Neutrophil (primary cell): ENCODE data around the gene DLK1.

Experiments used
- H3K27ac ChIP-seq: fragments of 200-600 bp; sonication (generic); 2 replicates; pipeline ENCODE4 v1.5.1; 2016; ENCODE audit warnings: mild to moderate bottlenecking, moderate library complexity
- H3K27me3 ChIP-seq: fragments of 200-600 bp; sonication (generic); 2 replicates; pipeline ENCODE4 v1.6.0; 2016; ENCODE audit warnings: mild to moderate bottlenecking
- H3K36me3 ChIP-seq: fragments of 200-600 bp; sonication (generic); 2 replicates; pipeline ENCODE4 v1.5.1; 2017
- H3K4me1 ChIP-seq, 2 experiments: fragments of 200-600 bp in 1 of 2; sonication (generic) in 1 of 2; 1 replicate in 1 of 2; 2 replicates in 1 of 2; pipeline versions ENCODE4 v1.5.1 to v1.6.1; 2013 to 2016; ENCODE audit warnings: low read depth in 1 of 2, low read length in 1 of 2, mild to moderate bottlenecking in 1 of 2, moderate library complexity in 1 of 2; ENCODE audit not compliant: control insufficient read depth in 1 of 2, insufficient read depth in 1 of 2
- H3K4me3 ChIP-seq, 2 experiments: fragments of 200-600 bp in 1 of 2; sonication (generic) in 1 of 2; 1 replicate in 1 of 2; 2 replicates in 1 of 2; pipeline ENCODE4 v1.5.1; 2013 to 2016; ENCODE audit warnings: low read depth in 1 of 2, low read length in 1 of 2, mild to moderate bottlenecking in 1 of 2, moderate library complexity in 1 of 2
- H3K9me3 ChIP-seq: fragments of 200-600 bp; sonication (generic); 2 replicates; pipeline ENCODE4 v1.5.1; 2016
- TF ChIP-seq, protein P1 (sequence below): fragments of 200-600 bp; sonication (generic); IDR thresholded peaks from 2 replicates; pipeline ENCODE4 v1.5.1; 2016; ENCODE audit warnings: antibody characterized with exemption

Gene DLK1

DNA sequence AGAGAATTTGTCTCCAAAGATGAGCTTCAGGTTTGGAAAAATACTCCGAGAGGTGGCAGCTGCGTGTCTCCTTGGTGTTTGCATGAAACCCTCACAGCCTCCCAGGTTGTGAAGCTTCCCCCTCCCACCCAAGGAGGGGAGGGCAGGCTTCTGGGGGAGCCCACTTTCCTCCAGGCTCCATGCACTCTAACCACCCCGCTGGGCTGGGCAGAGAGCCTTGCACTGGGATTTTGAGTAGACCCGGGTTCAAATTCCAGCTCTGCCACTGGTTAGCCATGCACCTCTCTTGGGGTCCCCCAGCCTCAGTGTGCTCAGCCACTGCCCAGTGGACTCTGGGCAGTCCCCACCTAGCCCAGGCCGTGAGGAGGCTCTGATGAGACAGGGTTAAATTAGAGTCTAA, 4.3 kb upstream of the DLK1 start:
- Histone ChIP-seq H3K27ac (no peak overlapping the region), H3K4me3 (no peak overlapping the region), H3K36me3 (no peaks in the 10 kb centered on the region), H3K9me3 (no peaks in the 10 kb centered on the region), H3K27me3 (peaks cover 34% of the 10 kb centered on the region), H3K4me1 (peaks cover 16 to 21% of the 10 kb centered on the region in 2 experiments)
- TF ChIP-seq, protein P1, sequence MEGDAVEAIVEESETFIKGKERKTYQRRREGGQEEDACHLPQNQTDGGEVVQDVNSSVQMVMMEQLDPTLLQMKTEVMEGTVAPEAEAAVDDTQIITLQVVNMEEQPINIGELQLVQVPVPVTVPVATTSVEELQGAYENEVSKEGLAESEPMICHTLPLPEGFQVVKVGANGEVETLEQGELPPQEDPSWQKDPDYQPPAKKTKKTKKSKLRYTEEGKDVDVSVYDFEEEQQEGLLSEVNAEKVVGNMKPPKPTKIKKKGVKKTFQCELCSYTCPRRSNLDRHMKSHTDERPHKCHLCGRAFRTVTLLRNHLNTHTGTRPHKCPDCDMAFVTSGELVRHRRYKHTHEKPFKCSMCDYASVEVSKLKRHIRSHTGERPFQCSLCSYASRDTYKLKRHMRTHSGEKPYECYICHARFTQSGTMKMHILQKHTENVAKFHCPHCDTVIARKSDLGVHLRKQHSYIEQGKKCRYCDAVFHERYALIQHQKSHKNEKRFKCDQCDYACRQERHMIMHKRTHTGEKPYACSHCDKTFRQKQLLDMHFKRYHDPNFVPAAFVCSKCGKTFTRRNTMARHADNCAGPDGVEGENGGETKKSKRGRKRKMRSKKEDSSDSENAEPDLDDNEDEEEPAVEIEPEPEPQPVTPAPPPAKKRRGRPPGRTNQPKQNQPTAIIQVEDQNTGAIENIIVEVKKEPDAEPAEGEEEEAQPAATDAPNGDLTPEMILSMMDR: no peak

DNA sequence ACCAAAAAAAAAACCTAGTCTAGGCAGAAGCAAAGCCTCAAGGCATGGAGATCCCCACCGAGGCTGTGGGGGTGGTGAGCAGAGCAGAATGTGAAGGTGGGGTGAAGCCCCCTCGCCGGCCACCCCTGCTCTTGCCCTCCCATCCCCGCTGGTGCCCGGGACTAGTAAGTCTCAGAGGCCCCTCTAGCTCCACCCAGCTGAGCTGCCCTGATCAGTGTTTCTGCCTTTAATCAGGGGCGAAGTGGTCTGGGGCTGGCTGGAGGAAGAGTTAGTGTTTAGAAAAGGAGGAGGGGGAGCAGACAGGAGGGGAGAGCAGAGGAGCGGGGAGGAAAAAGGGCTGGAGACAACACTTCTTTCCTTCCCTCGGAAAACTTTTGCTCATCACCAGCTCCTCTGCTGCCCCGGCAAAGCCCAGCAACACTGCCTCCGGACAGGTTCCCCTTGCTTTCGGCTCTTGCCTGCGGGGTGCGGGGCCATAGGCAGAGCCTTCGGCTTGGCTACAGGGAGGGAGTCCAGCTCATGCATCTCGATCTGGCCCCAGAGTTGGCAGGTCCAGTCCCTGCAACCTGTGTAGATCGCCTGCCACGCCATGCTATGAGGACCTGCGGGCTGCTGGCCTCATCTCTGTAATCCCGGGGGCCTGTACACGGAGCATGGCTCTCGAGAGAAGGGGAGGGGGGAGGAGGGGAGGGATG, 3.4 kb upstream of the DLK1 start:
- H3K27me3 ChIP-seq: peaks cover 44% of the 10 kb centered on the region

GRCh38 chr14:100723830-100724437, 2.8 kb upstream of the DLK1 start:
- Histone ChIP-seq H3K27me3 (peaks cover 50% of the 10 kb centered on the region), H3K27ac (no peak overlapping the region)
- TF ChIP-seq, protein P1: no peak

More for the DNA sequence above, 3.4 kb upstream of the DLK1 start:
- no peak overlapping the region for H3K4me3 ChIP-seq
- TF ChIP-seq, protein P1: no peak
- no peak overlapping the region for H3K27ac ChIP-seq
- H3K4me1 ChIP-seq: peaks cover 12% of the 10 kb centered on the region in 2 experiments
- no peaks in the 10 kb centered on the region for H3K36me3 ChIP-seq
- no peaks in the 10 kb centered on the region for H3K9me3 ChIP-seq

GRCh38 chr14:100724536-100724935, 2.2 kb upstream of the DLK1 start:
- Histone ChIP-seq H3K36me3 (no peaks in the 10 kb centered on the region), H3K4me1 (peaks cover 4% of the 10 kb centered on the region in 2 experiments), H3K27me3 (peaks cover 56% of the 10 kb centered on the region), H3K4me3 (no peak overlapping the region), H3K9me3 (no peaks in the 10 kb centered on the region), H3K27ac (no peak overlapping the region)
- TF ChIP-seq, protein P1: no peak

More at GRCh38 chr14:100723830-100724437, 2.8 kb upstream of the DLK1 start:
- Histone ChIP-seq H3K36me3 (no peaks in the 10 kb centered on the region), H3K4me1 (peaks cover 5 to 6% of the 10 kb centered on the region in 2 experiments), H3K9me3 (no peaks in the 10 kb centered on the region), H3K4me3 (no peak overlapping the region)

GRCh38 chr14:100725587-100726387, 905 bp upstream of the DLK1 start:
- H3K27ac ChIP-seq: no peak overlapping the region
- H3K27me3 ChIP-seq: peaks cover 69% of the 10 kb centered on the region
- TF ChIP-seq, protein P1: no peak
- no peak overlapping the region for H3K4me3 ChIP-seq
- no peaks in the 10 kb centered on the region for H3K9me3 ChIP-seq
- no peaks in the 10 kb centered on the region for H3K36me3 ChIP-seq
- H3K4me1 ChIP-seq: peaks cover 4% of the 10 kb centered on the region in 2 experiments
